GM20431 (cell line): ENCODE data around the gene CWC22.

ENCODE experiments used
- in situ Hi-C: fragments of 300-500 bp; cut with MseI, MboI; formaldehyde crosslinking; loops from one replicate; pipeline ENCODE4 v1.15.0; 2020; ENCODE audit warnings: low sequenced_read_pairs; ENCODE audit not compliant: unreplicated experiment

The CWC22 gene

GRCh38 chr2:179910735-179911113, 96.4 kb downstream of the CWC22 start:
- in situ Hi-C loops, result no loop called here

GRCh38 chr2:179909845-179910734, 97.0 kb downstream of the CWC22 start:
- in situ Hi-C loops, result no loop called here

- in situ Hi-C loops, result no loop called here
Measured at GRCh38 chr2:179900655-179901054, 106.4 kb downstream of the CWC22 start.

GRCh38 chr2:179899666-179900065, 107.4 kb downstream of the CWC22 start:
- in situ Hi-C loops, result no loop called here

- in situ Hi-C loops, result no loop called here
Measured at GRCh38 chr2:179898873-179899272, 108.2 kb downstream of the CWC22 start.
